ENCODE results near the gene FGA.

The FGA gene

GRCh38 chr4:154590329-154591006 is at the start of gene FGA:
Gene FGA, minus strand, starts transcription at chr4:154590742. Its CDS starts 55 bp downstream, at chr4:154590687.
- DNase-seq: no peak

GRCh38 chr4:154634058-154634457 is 43.5 kb upstream of the FGA start:
- no peak for DNase-seq

GRCh38 chr4:154631828-154632227 is 41.3 kb upstream of the FGA start:
- no peak for DNase-seq

GRCh38 chr4:154630324-154630723 is 39.8 kb upstream of the FGA start:
- DNase-seq: no peak

GRCh38 chr4:154626793-154627484 is 36.4 kb upstream of the FGA start:
- DNase-seq: peak; percentile 52

- no peak for DNase-seq
Measured at GRCh38 chr4:154625971-154626370, 35.4 kb upstream of the FGA start.

- DNase-seq: no peak
Measured at GRCh38 chr4:154623995-154624394, 33.5 kb upstream of the FGA start.

GRCh38 chr4:154623436-154623835 is 32.9 kb upstream of the FGA start:
- peak; percentile 16 for DNase-seq

GRCh38 chr4:154622598-154622997 is 32.1 kb upstream of the FGA start:
- DNase-seq: peak; percentile 54

GRCh38 chr4:154620111-154620510 is 29.6 kb upstream of the FGA start:
- DNase-seq: no peak

GRCh38 chr4:154618708-154619315 is 28.3 kb upstream of the FGA start:
- peak; percentile 67 for DNase-seq

- DNase-seq: no peak
Measured at GRCh38 chr4:154617820-154618317, 27.3 kb upstream of the FGA start.

- DNase-seq: no peak
Measured at GRCh38 chr4:154616731-154617130, 26.2 kb upstream of the FGA start.

- no peak for DNase-seq
Measured at GRCh38 chr4:154616287-154616686, 25.7 kb upstream of the FGA start.

- DNase-seq: no peak
Measured at GRCh38 chr4:154615211-154615610, 24.7 kb upstream of the FGA start.

- DNase-seq: no peak
Measured at GRCh38 chr4:154614306-154614705, 23.8 kb upstream of the FGA start.

GRCh38 chr4:154612472-154613414 is 22.2 kb upstream of the FGA start, which contains the start of gene FGG:
Gene FGG, minus strand, starts transcription at chr4:154612656. Its CDS starts 47 bp downstream, at chr4:154612609.
- no peak for DNase-seq

GRCh38 chr4:154611833-154612232 is 21.3 kb upstream of the FGA start:
- DNase-seq: no peak

- DNase-seq: no peak
Measured at GRCh38 chr4:154610582-154610981, 20.0 kb upstream of the FGA start.

- no peak for DNase-seq
Measured at GRCh38 chr4:154609532-154609931, 19.0 kb upstream of the FGA start.

GRCh38 chr4:154608361-154609252 is 18.1 kb upstream of the FGA start:
- DNase-seq: no peak
